Measurements from ENCODE around the gene MAPK8IP2. TPM values are rescaled to one million over a fixed set of nuclear protein-coding genes. Genes with fewer than 3 reads are reported as not detected.
A peak's percentile ranks its signal among the peaks of the same experiment; 100 is the strongest.

MAPK8IP2 gene
- total RNA-seq, 4 donors from 2014 or later: 2.1 to 5.4 (median 3.6) TPM

GRCh38 chr22:50626314-50626849 is 25.8 kb downstream of the MAPK8IP2 start:
- 83 to 89% methylated on average over 8 to 10 of the region's 12 CpGs for WGBS, 2 donors
- no peak for TF ChIP-seq POLR2A (IDR thresholded peaks at IDR 0.05)
- TF ChIP-seq, protein P1, sequence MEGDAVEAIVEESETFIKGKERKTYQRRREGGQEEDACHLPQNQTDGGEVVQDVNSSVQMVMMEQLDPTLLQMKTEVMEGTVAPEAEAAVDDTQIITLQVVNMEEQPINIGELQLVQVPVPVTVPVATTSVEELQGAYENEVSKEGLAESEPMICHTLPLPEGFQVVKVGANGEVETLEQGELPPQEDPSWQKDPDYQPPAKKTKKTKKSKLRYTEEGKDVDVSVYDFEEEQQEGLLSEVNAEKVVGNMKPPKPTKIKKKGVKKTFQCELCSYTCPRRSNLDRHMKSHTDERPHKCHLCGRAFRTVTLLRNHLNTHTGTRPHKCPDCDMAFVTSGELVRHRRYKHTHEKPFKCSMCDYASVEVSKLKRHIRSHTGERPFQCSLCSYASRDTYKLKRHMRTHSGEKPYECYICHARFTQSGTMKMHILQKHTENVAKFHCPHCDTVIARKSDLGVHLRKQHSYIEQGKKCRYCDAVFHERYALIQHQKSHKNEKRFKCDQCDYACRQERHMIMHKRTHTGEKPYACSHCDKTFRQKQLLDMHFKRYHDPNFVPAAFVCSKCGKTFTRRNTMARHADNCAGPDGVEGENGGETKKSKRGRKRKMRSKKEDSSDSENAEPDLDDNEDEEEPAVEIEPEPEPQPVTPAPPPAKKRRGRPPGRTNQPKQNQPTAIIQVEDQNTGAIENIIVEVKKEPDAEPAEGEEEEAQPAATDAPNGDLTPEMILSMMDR (IDR thresholded peaks at IDR 0.05): no peak
- intact Hi-C loops (cut with DNase I; ENCODE audit: low total_unique reads): no loop called here
- no peak overlapping the region for H3K4me3 ChIP-seq (ENCODE audit: low read depth, poor library complexity, severe bottlenecking)
- no peak for DNase-seq (ENCODE audit: low spot score in 2 of 2)

GRCh38 chr22:50626850-50627641 is 26.5 kb downstream of the MAPK8IP2 start:
- intact Hi-C loops (cut with DNase I; ENCODE audit: low total_unique reads): no loop called here
- no peak for TF ChIP-seq POLR2A (IDR thresholded peaks at IDR 0.05)
- TF ChIP-seq, protein P1 (IDR thresholded peaks at IDR 0.05): no peak
- peak overlapping the region; percentile 61 for H3K4me3 ChIP-seq (ENCODE audit: low read depth, poor library complexity, severe bottlenecking)
- WGBS, 2 donors: 63 to 69% methylated on average over 29 to 40 of the region's 42 CpGs
- no peak for DNase-seq (ENCODE audit: low spot score in 2 of 2)

GRCh38 chr22:50627642-50628542 is 27.3 kb downstream of the MAPK8IP2 start, which contains the start of gene ARSA:
Gene ARSA, minus strand, starts transcription at chr22:50628152. Its CDS starts 373 bp downstream, at chr22:50627779.
- peak; percentile 77 to 94 for DNase-seq (ENCODE audit: low spot score in 2 of 2)
- 3 to 7% methylated on average over 50 to 58 of the region's 88 CpGs for WGBS, 2 donors
- peak within 1 kb of the TSS; percentile 61 for H3K4me3 ChIP-seq (ENCODE audit: low read depth, poor library complexity, severe bottlenecking)
- intact Hi-C loops (cut with DNase I; ENCODE audit: low total_unique reads): no loop called here
- TF ChIP-seq POLR2A (IDR thresholded peaks at IDR 0.05): no peak
- TF ChIP-seq, protein P1 (IDR thresholded peaks at IDR 0.05): no peak

GRCh38 chr22:50628543-50629134 is 28.0 kb downstream of the MAPK8IP2 start:
- 28 to 33% methylated on average over 16 of the region's 16 CpGs for WGBS, 2 donors
- intact Hi-C loops (cut with DNase I; ENCODE audit: low total_unique reads): no loop called here
- peak overlapping the region; percentile 40 for H3K4me3 ChIP-seq (ENCODE audit: low read depth, poor library complexity, severe bottlenecking)
- TF ChIP-seq, protein P1 (IDR thresholded peaks at IDR 0.05): peak in 1 of 3 donors; percentile 19
- no peak for TF ChIP-seq POLR2A (IDR thresholded peaks at IDR 0.05)
- no peak for DNase-seq (ENCODE audit: low spot score in 2 of 2)

GRCh38 chr22:50630376-50630775 is 29.8 kb downstream of the MAPK8IP2 start:
- no peak for DNase-seq (ENCODE audit: low spot score in 2 of 2)
- intact Hi-C loops (cut with DNase I; ENCODE audit: low total_unique reads): no loop called here
- WGBS, 2 donors: 61 to 69% methylated on average over 5 of the region's 5 CpGs
- TF ChIP-seq, protein P1 (IDR thresholded peaks at IDR 0.05): no peak
- TF ChIP-seq POLR2A (IDR thresholded peaks at IDR 0.05): no peak
- H3K4me3 ChIP-seq (ENCODE audit: low read depth, poor library complexity, severe bottlenecking): no peak overlapping the region
